ENCODE results near the gene FAM25C.
"Not testable (repeated sequence)": the region's sequence is repeated elsewhere in the genome, so short reads cannot be mapped to it uniquely, and the experiment has no call there.

Gene FAM25C

GRCh38 chr10:47947424-47947823 lies 52.2 kb downstream of the FAM25C start:
- DNase-seq, result not testable (repeated sequence)
